Measurements from ENCODE around the gene AUTS2. TPM values are rescaled to one million over a fixed set of nuclear protein-coding genes. Genes with fewer than 3 reads are reported as not detected.

AUTS2 gene
- polyA plus RNA-seq, 1 donor from 2014 or later = 97.3 TPM

- Histone ChIP-seq H3K4me3 (ENCODE audit: low read length) (no peak overlapping the region), H3K79me2 (replicated peaks; ENCODE audit: insufficient read depth, low read length) (no peaks in the 10 kb centered on the region), H3K9me2 (ENCODE audit: insufficient read depth, low read length) (no peaks in the 10 kb centered on the region), H3K9ac (ENCODE audit: low read length) (no peak overlapping the region), H3K4me2 (ENCODE audit: low read length) (no peak overlapping the region), H3K27me3 (ENCODE audit: insufficient read depth, low read depth, low read length) (no peaks in the 10 kb centered on the region), H3F3A (ENCODE audit: insufficient read depth, low read length, poor library complexity, severe bottlenecking) (no peaks in the 10 kb centered on the region), H3K27ac (ENCODE audit: low read length) (no peak overlapping the region), H3K9me3 (ENCODE audit: low read length) (no peaks in the 10 kb centered on the region), H2AFZ (ENCODE audit: low read depth, low read length) (no peak overlapping the region), H4K20me1 (ENCODE audit: insufficient read depth) (no peaks in the 10 kb centered on the region), H3K36me3 (ENCODE audit: insufficient read depth, low read length) (no peaks in the 10 kb centered on the region)
- TF ChIP-seq EZH2 (IDR thresholded peaks at IDR 0.05; ENCODE audit: borderline replicate concordance, insufficient read depth, low read length, poor library complexity, severe bottlenecking) = no peak
- TF ChIP-seq POLR2AphosphoS5 (IDR thresholded peaks at IDR 0.05) = no peak
- no peak for TF ChIP-seq SMC3 (conservative IDR thresholded peaks at IDR 0.05; ENCODE audit: poor library complexity)
- no peak for TF ChIP-seq RAD21 (conservative IDR thresholded peaks at IDR 0.05)
- no peak for TF ChIP-seq MXI1 (conservative IDR thresholded peaks at IDR 0.05; ENCODE audit: poor library complexity, severe bottlenecking)
- no peak for TF ChIP-seq CTCF (IDR thresholded peaks at IDR 0.05; ENCODE audit: poor library complexity, severe bottlenecking)
Observed at GRCh38 chr7:70346844-70347462, 748.7 kb downstream of the AUTS2 start.

- no peak overlapping the region for H3K27ac ChIP-seq (ENCODE audit: low read length)
- H3K79me2 ChIP-seq (replicated peaks; ENCODE audit: insufficient read depth, low read length) = no peaks in the 10 kb centered on the region
- no peak overlapping the region for H2AFZ ChIP-seq (ENCODE audit: low read depth, low read length)
- H3K4me3 ChIP-seq (ENCODE audit: low read length) = no peak overlapping the region
- no peak overlapping the region for H3K4me2 ChIP-seq (ENCODE audit: low read length)
- no peaks in the 10 kb centered on the region for H3K36me3 ChIP-seq (ENCODE audit: insufficient read depth, low read length)
- no peaks in the 10 kb centered on the region for H3K27me3 ChIP-seq (ENCODE audit: insufficient read depth, low read depth, low read length)
- H3K9me3 ChIP-seq (ENCODE audit: low read length) = no peaks in the 10 kb centered on the region
- TF ChIP-seq SMC3 (conservative IDR thresholded peaks at IDR 0.05; ENCODE audit: poor library complexity) (no peak), TAF1 (IDR thresholded peaks at IDR 0.05; ENCODE audit: low read depth) (no peak), MXI1 (conservative IDR thresholded peaks at IDR 0.05; ENCODE audit: poor library complexity, severe bottlenecking) (no peak), EP300 (conservative IDR thresholded peaks at IDR 0.05; ENCODE audit: poor library complexity, severe bottlenecking) (no peak)
- H3K9me2 ChIP-seq (ENCODE audit: insufficient read depth, low read length) = no peaks in the 10 kb centered on the region
- H3K9ac ChIP-seq (ENCODE audit: low read length) = no peak overlapping the region
- H4K20me1 ChIP-seq (ENCODE audit: insufficient read depth) = no peaks in the 10 kb centered on the region
- no peaks in the 10 kb centered on the region for H3F3A ChIP-seq (ENCODE audit: insufficient read depth, low read length, poor library complexity, severe bottlenecking)
Observed at GRCh38 chr7:70347463-70348254, 749.4 kb downstream of the AUTS2 start.

GRCh38 chr7:70349031-70349430, 750.8 kb downstream of the AUTS2 start:
- no peaks in the 10 kb centered on the region for H3K9me3 ChIP-seq (ENCODE audit: low read length)
- H3K27me3 ChIP-seq (ENCODE audit: insufficient read depth, low read depth, low read length) = no peaks in the 10 kb centered on the region
- no peaks in the 10 kb centered on the region for H4K20me1 ChIP-seq (ENCODE audit: insufficient read depth)
- H3K27ac ChIP-seq (ENCODE audit: low read length) = no peak overlapping the region
- no peak overlapping the region for H3K4me3 ChIP-seq (ENCODE audit: low read length)
- no peaks in the 10 kb centered on the region for H3K79me2 ChIP-seq (replicated peaks; ENCODE audit: insufficient read depth, low read length)
- TF ChIP-seq RAD21 (conservative IDR thresholded peaks at IDR 0.05) = no peak
- no peak for TF ChIP-seq REST (IDR thresholded peaks at IDR 0.05; ENCODE audit: borderline replicate concordance)
- no peak for TF ChIP-seq EZH2 (IDR thresholded peaks at IDR 0.05; ENCODE audit: borderline replicate concordance, insufficient read depth, low read length, poor library complexity, severe bottlenecking)
- TF ChIP-seq TAF1 (IDR thresholded peaks at IDR 0.05; ENCODE audit: low read depth) = no peak
- no peak for TF ChIP-seq POLR2AphosphoS5 (IDR thresholded peaks at IDR 0.05)
- no peak for TF ChIP-seq EP300 (conservative IDR thresholded peaks at IDR 0.05; ENCODE audit: poor library complexity, severe bottlenecking)
- TF ChIP-seq SMC3 (conservative IDR thresholded peaks at IDR 0.05; ENCODE audit: poor library complexity) = no peak
- no peak for TF ChIP-seq MXI1 (conservative IDR thresholded peaks at IDR 0.05; ENCODE audit: poor library complexity, severe bottlenecking)
- TF ChIP-seq CTCF (IDR thresholded peaks at IDR 0.05; ENCODE audit: poor library complexity, severe bottlenecking) = no peak
- no peaks in the 10 kb centered on the region for H3K9me2 ChIP-seq (ENCODE audit: insufficient read depth, low read length)
- no peaks in the 10 kb centered on the region for H3K36me3 ChIP-seq (ENCODE audit: insufficient read depth, low read length)
- no peak overlapping the region for H3K9ac ChIP-seq (ENCODE audit: low read length)
- H2AFZ ChIP-seq (ENCODE audit: low read depth, low read length) = no peak overlapping the region
- H3K4me2 ChIP-seq (ENCODE audit: low read length) = no peak overlapping the region
- H3F3A ChIP-seq (ENCODE audit: insufficient read depth, low read length, poor library complexity, severe bottlenecking) = no peaks in the 10 kb centered on the region
